ENCODE data around the gene PTPRZ1.
A peak's percentile ranks its signal among the peaks of the same experiment; 100 is the strongest.

PTPRZ1 gene

DNA sequence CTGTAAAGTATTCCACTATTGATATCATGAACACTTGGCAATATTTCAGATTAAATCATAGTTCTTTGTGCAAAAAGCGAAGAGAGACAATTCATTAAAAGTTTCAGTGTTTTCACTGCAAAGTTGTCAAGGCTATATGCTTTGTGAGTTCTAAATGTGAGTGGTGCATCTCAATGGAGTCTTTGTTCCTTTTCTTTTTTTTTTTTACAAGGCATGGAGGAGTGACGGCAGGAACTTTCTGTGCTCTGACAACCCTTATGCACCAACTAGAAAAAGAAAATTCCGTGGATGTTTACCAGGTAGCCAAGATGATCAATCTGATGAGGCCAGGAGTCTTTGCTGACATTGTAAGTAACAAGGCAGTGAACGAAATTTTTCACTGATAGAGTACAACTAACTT is 186.6 kb downstream of the PTPRZ1 start:
- DNase-seq = no peak

DNA sequence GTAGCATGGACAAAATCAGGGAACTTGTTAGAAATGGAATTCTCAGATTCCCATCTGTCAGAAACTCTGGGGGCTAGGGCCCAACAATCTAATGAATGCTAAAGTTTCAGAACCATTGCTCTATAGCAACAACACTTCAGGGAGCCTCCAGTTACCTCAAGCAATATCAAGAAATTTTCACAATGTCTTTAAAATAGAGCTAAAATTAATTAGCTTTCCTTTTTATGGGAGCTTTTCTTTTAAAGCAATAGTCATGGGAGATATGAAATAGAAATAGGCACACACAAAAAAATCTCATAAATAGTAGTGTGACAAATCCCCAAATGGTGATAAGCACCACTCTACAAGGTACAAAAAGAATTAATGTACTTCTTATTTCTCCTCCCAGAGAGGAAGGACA is 190.2 kb downstream of the PTPRZ1 start:
- no peak for DNase-seq

DNA sequence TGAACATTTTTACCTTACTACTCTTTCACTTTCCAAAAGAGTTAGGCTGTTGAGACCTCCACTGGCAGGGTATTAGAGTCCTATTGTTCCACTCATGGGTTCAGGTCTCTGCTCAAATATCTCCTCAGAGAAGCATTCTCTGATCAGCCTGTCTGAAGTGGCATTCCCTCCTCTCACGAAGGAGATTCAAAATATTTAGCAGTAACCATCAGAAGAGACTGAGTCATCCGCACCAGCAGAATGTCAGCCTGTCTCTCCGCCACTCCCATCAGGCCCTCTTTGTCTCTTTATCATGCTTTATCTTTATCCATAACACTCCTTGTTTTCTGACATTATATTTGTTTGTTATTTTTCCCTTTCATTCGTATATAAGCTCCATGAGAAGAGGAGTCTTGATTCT is 192.0 kb downstream of the PTPRZ1 start:
- no peak for DNase-seq

DNA sequence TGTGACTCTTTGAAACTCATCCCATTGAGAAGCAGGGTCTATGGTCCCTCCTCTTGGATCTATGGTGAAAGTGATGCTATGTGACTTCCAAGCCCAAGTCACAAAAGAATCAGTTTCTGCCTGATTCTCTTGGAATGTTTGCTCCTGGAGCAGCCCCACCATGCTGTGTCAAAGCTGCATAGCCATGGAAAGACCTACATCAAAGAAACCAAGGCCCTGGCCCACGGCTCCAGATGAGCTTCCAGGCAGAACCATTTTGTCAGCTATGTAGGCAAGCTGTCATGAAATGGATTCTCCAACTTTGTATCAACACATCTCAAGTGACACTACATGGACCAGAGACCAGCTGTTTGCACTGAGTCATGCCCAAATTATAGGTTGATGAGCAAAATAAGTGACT is 194.1 kb downstream of the PTPRZ1 start:
- DNase-seq = no peak

GRCh38 chr7:122068046-122068445 is 195.1 kb downstream of the PTPRZ1 start:
- DNase-seq = no peak

GRCh38 chr7:122068999-122069398 is 196.0 kb downstream of the PTPRZ1 start:
- no peak for DNase-seq

DNA sequence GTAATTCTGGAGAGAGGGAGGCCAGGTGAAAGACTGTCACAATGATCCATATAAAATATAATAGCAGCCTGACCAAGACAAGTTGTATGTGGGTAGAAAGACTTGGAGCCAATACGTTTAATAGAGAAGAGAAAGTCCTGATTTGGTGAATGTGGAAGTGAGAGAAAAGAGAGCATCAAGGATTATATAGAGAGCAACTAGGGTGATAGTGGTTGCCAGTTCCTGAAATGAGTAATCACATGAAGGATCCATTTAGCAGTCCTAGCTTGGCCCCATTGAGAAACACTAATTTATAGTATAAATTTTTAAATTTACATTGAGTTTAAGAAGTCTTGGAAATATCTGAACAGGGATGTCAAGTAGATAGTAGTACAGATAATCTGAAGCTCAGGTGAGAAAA is 197.1 kb downstream of the PTPRZ1 start:
- no peak for DNase-seq

- no peak for DNase-seq
Measured at GRCh38 chr7:122070834-122071233, 197.9 kb downstream of the PTPRZ1 start.

DNA sequence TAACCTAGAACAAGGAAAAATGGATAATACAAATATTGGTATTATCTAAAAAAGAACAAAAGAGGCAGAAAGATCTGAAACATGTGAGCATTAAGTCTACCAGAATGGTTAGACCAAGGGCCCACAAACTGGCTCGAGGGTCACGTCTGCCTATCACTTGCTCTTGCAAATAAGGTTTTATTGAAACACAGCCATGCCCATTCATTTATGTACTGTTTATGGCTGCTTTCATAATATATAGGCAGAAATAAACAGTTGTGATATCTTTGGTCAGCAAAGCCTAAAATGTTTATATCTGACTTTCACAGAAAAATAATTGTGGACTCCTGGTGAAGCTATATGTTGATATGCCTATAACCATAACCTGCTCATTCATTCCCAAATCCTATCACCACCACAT is 199.3 kb downstream of the PTPRZ1 start:
- no peak for DNase-seq

GRCh38 chr7:122072924-122073599 is 200.1 kb downstream of the PTPRZ1 start:
- DNase-seq = no peak

DNA sequence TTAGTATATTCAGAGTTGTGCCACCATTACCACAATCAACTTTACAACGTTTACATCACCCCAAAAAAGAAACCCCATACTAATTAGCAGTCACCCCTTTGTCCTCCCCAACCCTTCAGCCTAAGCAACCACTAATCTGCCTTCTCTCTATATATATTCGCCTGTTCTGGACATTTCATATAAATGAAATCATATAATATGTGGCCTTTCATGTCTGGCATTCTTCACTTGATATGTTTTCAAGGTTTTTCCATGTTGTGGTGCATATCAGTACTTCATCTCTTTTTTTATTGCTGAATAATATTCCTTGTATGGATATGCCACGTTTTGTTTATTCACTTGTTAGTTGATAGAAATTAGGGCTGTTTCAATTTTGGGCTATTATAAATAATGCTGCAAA is 200.7 kb downstream of the PTPRZ1 start:
- no peak for DNase-seq

DNA sequence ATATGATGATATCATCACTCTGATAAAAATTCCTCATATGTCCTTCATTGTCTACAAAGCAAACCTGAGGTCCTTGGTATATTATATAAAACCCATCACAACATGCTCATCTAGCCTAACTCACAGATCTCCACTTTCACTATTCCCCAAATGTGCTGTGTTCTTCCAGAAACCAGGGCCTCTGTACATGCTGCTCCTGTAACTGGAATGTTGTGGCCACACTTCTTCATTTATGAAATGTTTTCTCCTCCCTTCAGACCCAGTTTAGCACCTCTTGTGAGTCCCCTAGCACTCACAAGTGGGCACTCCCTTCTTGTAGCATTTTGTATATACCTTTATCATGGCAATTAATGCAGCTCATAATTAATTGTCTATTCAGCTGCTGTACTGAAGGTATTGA is 209.2 kb downstream of the PTPRZ1 start:
- DNase-seq = no peak

GRCh38 chr7:122082670-122083069 is 209.7 kb downstream of the PTPRZ1 start:
- no peak for DNase-seq

DNA sequence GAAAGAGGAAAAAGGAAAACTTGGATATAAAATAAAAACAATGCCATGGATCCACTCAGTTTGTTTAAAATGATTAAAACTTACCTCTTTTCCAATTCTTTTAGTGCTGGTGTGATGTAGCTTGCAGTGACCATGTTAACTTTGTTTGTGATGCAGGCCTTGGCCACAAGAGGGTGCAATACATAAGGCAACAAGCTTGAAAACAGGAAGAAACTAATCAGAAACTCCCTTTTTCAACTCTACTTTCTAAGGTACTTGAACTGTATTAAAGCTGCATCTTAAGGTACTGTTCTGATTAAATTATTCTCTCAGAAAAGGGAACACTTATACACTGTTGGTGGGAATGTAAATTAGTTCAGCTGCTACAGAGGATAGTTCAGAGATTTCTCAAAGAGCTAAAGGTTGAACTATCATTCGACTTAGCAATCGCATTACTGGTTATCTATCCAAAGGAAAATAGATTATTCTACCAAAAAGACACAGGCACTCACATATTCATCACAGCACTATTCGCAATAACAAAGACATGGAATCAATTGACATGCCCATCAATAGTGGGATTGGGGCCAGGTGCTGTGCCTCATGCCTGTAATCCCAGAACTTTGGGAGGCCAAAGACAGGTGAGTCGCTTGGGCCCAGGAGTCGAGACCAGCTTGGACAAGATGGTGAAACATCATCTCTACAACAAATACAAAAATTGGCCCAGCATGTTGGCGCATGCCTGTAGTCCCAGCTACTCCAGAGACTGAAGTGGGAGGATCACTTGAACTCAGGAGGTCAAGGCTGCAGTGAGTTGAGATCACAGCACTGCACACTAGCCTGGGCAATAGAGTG is 220.2 kb downstream of the PTPRZ1 start:
- peak; percentile 43 for DNase-seq

DNA sequence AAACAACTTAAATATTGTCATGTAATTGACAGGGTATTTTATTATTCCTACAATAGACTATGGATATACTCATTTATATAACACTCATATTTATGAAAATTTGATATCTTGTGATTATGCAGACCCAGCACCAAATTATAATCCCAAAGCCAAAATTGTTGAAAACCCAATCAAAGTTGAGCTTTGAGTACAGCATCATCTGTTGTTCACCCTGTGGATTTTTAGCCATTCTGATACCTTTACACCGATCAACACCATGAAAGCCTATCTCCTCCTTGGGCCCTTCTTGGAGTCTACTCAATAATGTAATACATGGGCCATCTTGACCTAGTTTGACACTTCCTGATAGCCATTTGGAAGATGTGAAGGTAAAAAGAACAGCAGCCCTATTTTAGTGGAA is 221.6 kb downstream of the PTPRZ1 start:
- no peak for DNase-seq

GRCh38 chr7:122095642-122096041 is 222.7 kb downstream of the PTPRZ1 start:
- DNase-seq = no peak

GRCh38 chr7:122100021-122100420 is 227.1 kb downstream of the PTPRZ1 start:
- DNase-seq = no peak

DNA sequence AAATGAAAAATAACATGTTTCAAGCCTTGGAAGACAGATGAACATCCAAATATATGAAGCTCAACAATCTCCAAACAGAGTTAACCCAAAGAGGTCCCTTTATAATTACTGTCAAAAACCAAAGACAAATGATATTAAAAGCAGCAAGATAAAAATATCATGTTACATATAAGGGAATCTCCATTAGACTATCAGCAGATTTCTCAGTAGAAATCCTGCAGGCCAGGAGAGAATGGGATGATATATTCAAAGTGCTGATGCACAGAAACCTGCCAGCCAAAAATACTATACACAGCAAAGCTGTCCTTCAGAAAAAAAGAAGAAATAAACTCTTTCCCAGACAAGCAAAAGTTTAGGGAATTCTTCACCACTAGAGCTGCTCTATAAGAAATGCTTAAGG is 230.1 kb downstream of the PTPRZ1 start:
- DNase-seq = no peak
